ENCODE data around the gene TTC28.

Gene TTC28

GRCh38 chr22:28297504-28297903, 382.1 kb downstream of the TTC28 start:
- ChIA-PET CTCF (interaction anchor here (0.6 to 0.7 kb wide), 3 partner anchors 144 to 199 kb away, joined by 3 to 6 read pairs (median 4); no protein-coding TSS in a partner anchor), POLR2A (no interaction called here)
- H3K4me1 ChIP-seq (ENCODE audit: control insufficient read depth, insufficient read depth, low read length) = no peaks in the 10 kb centered on the region
- TF ChIP-seq MEIS1 (CRISPR knock-in tag; IDR thresholded peaks at IDR 0.05; ENCODE audit: borderline replicate concordance) (no peak), ZNF140 (tag by site-specific recombination; IDR thresholded peaks at IDR 0.05) (no peak), ZNF133 (tag by site-specific recombination; IDR thresholded peaks at IDR 0.05) (no peak), ZNF558 (tag by site-specific recombination; IDR thresholded peaks at IDR 0.05) (no peak), ZNF155 (tag by site-specific recombination; IDR thresholded peaks at IDR 0.05) (no peak), ZNF501 (tag by site-specific recombination; IDR thresholded peaks at IDR 0.05) (no peak), ZNF707 (tag by site-specific recombination; IDR thresholded peaks at IDR 0.05) (no peak), ZNF214 (tag by site-specific recombination; IDR thresholded peaks at IDR 0.05; ENCODE audit: borderline replicate concordance) (no peak), FEZF1 (tag by site-specific recombination; IDR thresholded peaks at IDR 0.05) (no peak), ZNF169 (tag by site-specific recombination; IDR thresholded peaks at IDR 0.05) (no peak), ZNF10 (tag by site-specific recombination; IDR thresholded peaks at IDR 0.05) (no peak), ZBTB44 (tag by site-specific recombination; IDR thresholded peaks at IDR 0.05) (no peak), GFI1B (tag by site-specific recombination; IDR thresholded peaks at IDR 0.05) (no peak), ZNF211 (tag by site-specific recombination; IDR thresholded peaks at IDR 0.05; ENCODE audit: low read depth) (no peak), BCL11A (tag by site-specific recombination; IDR thresholded peaks at IDR 0.05; ENCODE audit: low read depth) (no peak), MZF1 (tag by site-specific recombination; IDR thresholded peaks at IDR 0.05; ENCODE audit: borderline replicate concordance) (no peak), ZNF549 (tag by site-specific recombination; IDR thresholded peaks at IDR 0.05) (no peak), SCRT2 (tag by site-specific recombination; IDR thresholded peaks at IDR 0.05) (no peak)
- no peaks in the 10 kb centered on the region; a peak in 1 of 3 replicates for H3K36me3 ChIP-seq (ENCODE audit: control insufficient read depth in 2 of 2, insufficient read depth in 1 of 2, low read length in 2 of 2)
- no peak overlapping the region for H3K27ac ChIP-seq (ENCODE audit: extremely low read depth, low read depth, low read length)
- no peak overlapping the region for H3K4me3 ChIP-seq (ENCODE audit: low read depth, low read length)
- H3K9me3 ChIP-seq (ENCODE audit: control insufficient read depth, insufficient read depth, low read depth, low read length) = no peaks in the 10 kb centered on the region

GRCh38 chr22:28296452-28296851, 383.2 kb downstream of the TTC28 start:
- CTCF ChIA-PET = no interaction called here
- Histone ChIP-seq H3K36me3 (ENCODE audit: control insufficient read depth in 2 of 2, insufficient read depth in 1 of 2, low read length in 2 of 2) (no peaks in the 10 kb centered on the region; a peak in 1 of 3 replicates), H3K9me3 (ENCODE audit: control insufficient read depth, insufficient read depth, low read depth, low read length) (no peaks in the 10 kb centered on the region), H3K4me1 (ENCODE audit: control insufficient read depth, insufficient read depth, low read length) (no peaks in the 10 kb centered on the region), H3K4me3 (ENCODE audit: low read depth, low read length) (no peak overlapping the region), H3K27ac (ENCODE audit: extremely low read depth, low read depth, low read length) (no peak overlapping the region)
- no peak for TF ChIP-seq RBAK (tag by site-specific recombination; IDR thresholded peaks at IDR 0.05)
- TF ChIP-seq ZNF544 (tag by site-specific recombination; IDR thresholded peaks at IDR 0.05) = no peak
- TF ChIP-seq ZNF530 (tag by site-specific recombination; IDR thresholded peaks at IDR 0.05; ENCODE audit: low read depth) = no peak
- no peak for TF ChIP-seq ZNF114 (tag by site-specific recombination; IDR thresholded peaks at IDR 0.05)
- TF ChIP-seq ZBTB6 (tag by site-specific recombination; IDR thresholded peaks at IDR 0.05) = no peak
- TF ChIP-seq ZNF423 (tag by site-specific recombination; IDR thresholded peaks at IDR 0.05) = no peak
- TF ChIP-seq ZNF433 (tag by site-specific recombination; IDR thresholded peaks at IDR 0.05; ENCODE audit: low read depth) = no peak
- no peak for TF ChIP-seq ZNF76 (tag by site-specific recombination; IDR thresholded peaks at IDR 0.05; ENCODE audit: borderline replicate concordance, low read depth)
- TF ChIP-seq ZBTB21 (tag by site-specific recombination; IDR thresholded peaks at IDR 0.05) = no peak
- no peak for TF ChIP-seq MEIS1 (CRISPR knock-in tag; IDR thresholded peaks at IDR 0.05; ENCODE audit: borderline replicate concordance)
- no peak for TF ChIP-seq ZBTB44 (tag by site-specific recombination; IDR thresholded peaks at IDR 0.05)
- no peak for TF ChIP-seq TCF7L2 (IDR thresholded peaks at IDR 0.05; ENCODE audit: borderline replicate concordance, low read depth, low read length)
- TF ChIP-seq ZNF362 (tag by site-specific recombination; IDR thresholded peaks at IDR 0.05) = no peak
- no peak for TF ChIP-seq BCL6B (tag by site-specific recombination; IDR thresholded peaks at IDR 0.05)
- no peak for TF ChIP-seq KLF7 (tag by site-specific recombination; IDR thresholded peaks at IDR 0.05; ENCODE audit: borderline replicate concordance)
- POLR2A ChIA-PET = no interaction called here

Measured in HEK293 (cell line).